K562 (cell line): ENCODE data around the gene PSMB2. TPM values are rescaled to one million over a fixed set of nuclear protein-coding genes. Genes with fewer than 3 reads are reported as not detected.

Experiments
- ATAC-seq: fragments of 200-7000 bp; cut with Tn5 transposase; 3 replicates; pipeline ENCODE4 v1.9.1; 2020; ENCODE audit warnings: moderate library complexity
- BruUV-seq: library from RNA; stranded (reverse); fragments of 400-500 nt; replicated peaks from 2 replicates; lab custom pipeline; 2021; lab: Mats Ljungman, UMichigan
- CTCF ChIA-PET: fragments of 300-600 bp; formaldehyde crosslinking; extraction: SDS; loops from one replicate; lab custom pipeline; 2021; ENCODE audit warnings: low intra/inter-chr PET ratio; lab: Yijun Ruan, JAX
- POLR2A ChIA-PET: fragments of 300-600, 350-650 bp; sonication (Branson Sonifier 250); formaldehyde crosslinking; extraction: SDS; loops from one replicate; lab custom pipeline; 2021; ENCODE audit warnings: antibody characterized with exemption, inconsistent platforms; lab: Yijun Ruan, JAX
- DNase-seq, 4 experiments: peaks; one replicate each; pipeline versions ENCODE4 v3.0.0 to v3.0.0-alpha.2; 2011 to 2018; ENCODE audit warnings: low spot score in 3 of 4, mixed read lengths in 3 of 4; ENCODE audit errors: extremely low read depth in 1 of 4
- FAIRE-seq: peaks from 2 replicates; lab custom pipeline; 2011; peaks lifted over from hg19 to GRCh38; lab: Jason Lieb, UNC
- H2AFZ ChIP-seq: 2 replicates; pipeline ENCODE4 v1.6.0; 2011; ENCODE audit warnings: low read depth, low read length, control low read depth, inconsistent platforms
- H3K27ac ChIP-seq: fragments of 200-600 bp; 3 replicates; pipeline ENCODE4 v1.8.0; 2011; ENCODE audit warnings: low read depth, mild to moderate bottlenecking, control low read depth, inconsistent platforms, low read length, moderate library complexity, mixed read lengths; ENCODE audit errors: extremely low read depth
- H3K27me3 ChIP-seq, 2 experiments: fragments of 300-600 bp in 1 of 2; 2 replicates in 1 of 2; 3 replicates in 1 of 2; pipeline versions ENCODE4 v1.6.0 to v1.8.0; 2011; ENCODE audit warnings: inconsistent platforms in 2 of 2, low read length in 2 of 2, mild to moderate bottlenecking in 1 of 2, mixed read lengths in 1 of 2, moderate library complexity in 1 of 2; ENCODE audit not compliant: control insufficient read depth in 2 of 2, insufficient read depth in 2 of 2
- H3K36me3 ChIP-seq: fragments of 300-600 bp; 3 replicates; pipeline ENCODE4 v1.8.0; 2011; ENCODE audit warnings: mild to moderate bottlenecking, low read length, inconsistent platforms; ENCODE audit not compliant: control insufficient read depth, insufficient read depth
- H3K4me1 ChIP-seq, 2 experiments: fragments of 200-600 bp in 1 of 2; replicated peaks in 1 of 2; 2 replicates in 1 of 2; 3 replicates in 1 of 2; pipeline versions ENCODE4 v1.5.1 to v1.8.0; 2011; ENCODE audit warnings: inconsistent platforms in 2 of 2, low read length in 2 of 2, mild to moderate bottlenecking in 1 of 2, mixed read lengths in 1 of 2, moderate library complexity in 1 of 2; ENCODE audit not compliant: control insufficient read depth in 2 of 2, insufficient read depth in 2 of 2
- H3K4me2 ChIP-seq: 2 replicates; pipeline ENCODE4 v1.6.1; 2011; ENCODE audit warnings: low read length, control low read depth, inconsistent platforms, mixed read lengths; ENCODE audit not compliant: insufficient read depth
- H3K4me3 ChIP-seq: fragments of 200-600 bp; sonication (generic), shearing (Covaris generic); 2 replicates; pipeline ENCODE4 v1.5.1; 2016; ENCODE audit warnings: control low read depth, inconsistent platforms
- H3K79me2 ChIP-seq: fragments of 200-600 bp; 3 replicates; pipeline ENCODE4 v1.8.0; 2011; ENCODE audit warnings: low read length, inconsistent platforms; ENCODE audit not compliant: control insufficient read depth, insufficient read depth
- H3K9ac ChIP-seq, 2 experiments: 2 replicates each; pipeline versions ENCODE4 v1.6.0 to v1.6.1; 2011; ENCODE audit warnings: low read depth in 2 of 2, low read length in 2 of 2, control low read depth in 1 of 2, inconsistent platforms in 1 of 2, mild to moderate bottlenecking in 1 of 2, mixed read lengths in 1 of 2; ENCODE audit not compliant: insufficient read depth in 1 of 2
- H3K9me1 ChIP-seq: one replicate; pipeline ENCODE4 v1.6.0; 2011; ENCODE audit warnings: inconsistent platforms, mild to moderate bottlenecking, low read length, moderate library complexity; ENCODE audit not compliant: control insufficient read depth, insufficient read depth
- H3K9me3 ChIP-seq: replicated peaks from 2 replicates; pipeline ENCODE4 v1.5.1; 2011; ENCODE audit warnings: low read depth, low read length, inconsistent platforms; ENCODE audit not compliant: control insufficient read depth, insufficient read depth
- H4K20me1 ChIP-seq: replicated peaks from 2 replicates; pipeline ENCODE4 v1.6.1; 2011; ENCODE audit warnings: low read length, inconsistent platforms, mixed read lengths; ENCODE audit not compliant: control insufficient read depth, insufficient read depth
- BCLAF1 ChIP-seq, 2 experiments: fragments of 450-650 bp in 1 of 2; IDR thresholded peaks; 2 replicates each; pipeline ENCODE4 v1.6.1; 2011 to 2017; ENCODE audit warnings: low read depth in 2 of 2, antibody characterized with exemption in 1 of 2, borderline replicate concordance in 1 of 2, low read length in 1 of 2, mild to moderate bottlenecking in 1 of 2, mixed read lengths in 1 of 2; ENCODE audit not compliant: control insufficient read depth in 1 of 2
- DMBX1 ChIP-seq: fragments of 250-450 bp; sonication (Bioruptor Pico); IDR thresholded peaks from 2 replicates; pipeline ENCODE4 v1.8.0; 2022; ENCODE audit warnings: inconsistent platforms, mild to moderate bottlenecking, moderate library complexity, borderline replicate concordance
- FOXP4 ChIP-seq: sonication (generic); formaldehyde crosslinking; IDR thresholded peaks from 2 replicates; pipeline ENCODE4 v1.8.0; 2022; ENCODE audit warnings: mild to moderate bottlenecking, missing genetic modification reagents, borderline replicate concordance
- GMEB1 ChIP-seq: fragments of 250-450 bp; sonication (Bioruptor Pico); IDR thresholded peaks from 2 replicates; pipeline ENCODE4 v1.4.0; 2020; ENCODE audit warnings: mild to moderate bottlenecking
- MAZ ChIP-seq, 2 experiments: fragments of 450-650 bp in 1 of 2; sonication (generic) in 1 of 2; formaldehyde crosslinking; IDR thresholded peaks in 1 of 2; conservative IDR thresholded peaks in 1 of 2; 2 replicates each; pipeline versions ENCODE4 v1.4.0 to v1.5.0; 2020; ENCODE audit warnings: mild to moderate bottlenecking in 1 of 2, missing genetic modification reagents in 1 of 2
- POLR2H ChIP-seq: IDR thresholded peaks from 2 replicates; pipeline ENCODE4 v1.6.1; 2016; ENCODE audit warnings: missing genetic modification characterization, low read depth, mild to moderate bottlenecking, control low read depth, missing compliant biosample characterization, moderate library complexity
- SREBF1 ChIP-seq: fragments of 150-350 bp; IDR thresholded peaks from 2 replicates; pipeline ENCODE4 v1.6.1; 2014; ENCODE audit warnings: antibody characterized with exemption, low read depth, low read length, borderline replicate concordance
- TOE1 ChIP-seq, 2 experiments: fragments of 450-650 bp in 1 of 2; sonication (generic) in 1 of 2; formaldehyde crosslinking in 1 of 2; IDR thresholded peaks; 2 replicates each; pipeline versions ENCODE4 v1.7.1 to v1.8.0; 2016 to 2022; ENCODE audit warnings: borderline replicate concordance in 2 of 2, mild to moderate bottlenecking in 2 of 2, antibody characterized with exemption in 1 of 2, inconsistent platforms in 1 of 2, low read depth in 1 of 2, missing genetic modification reagents in 1 of 2, moderate library complexity in 1 of 2
- ZNF586 ChIP-seq: fragments of 450-650 bp; formaldehyde crosslinking; conservative IDR thresholded peaks from 2 replicates; pipeline ENCODE4 v1.4.0; 2020; ENCODE audit warnings: mild to moderate bottlenecking, moderate library complexity
- ZNF76 ChIP-seq: fragments of 250-450 bp; sonication (Bioruptor Pico); IDR thresholded peaks from 2 replicates; pipeline ENCODE4 v1.4.0; 2020; ENCODE audit warnings: mild to moderate bottlenecking, moderate library complexity, borderline replicate concordance
- WGBS: fragments of 100-300 bp; shearing (Covaris generic); methylation state at CpG from one replicate; pipeline ENCODE4 v1.1.6; 2016; ENCODE audit warnings: low coverage, mixed read lengths; ENCODE audit not compliant: insufficient coverage; ENCODE audit errors: missing lambda C conversion rate; 5-methylcytosine and 5-hydroxymethylcytosine counted together
- in situ Hi-C: fragments of 300-500 bp; cut with MboI; formaldehyde crosslinking; loops from 4 replicates; pipeline ENCODE4 v1.15.0; 2018; ENCODE audit warnings: inconsistent platforms, mixed read lengths
- intact Hi-C: fragments of 100-400 bp; cut with micrococcal nuclease; formaldehyde crosslinking; loops from 2 replicates; pipeline ENCODE4 v1.14.2; 2022
- polyA plus RNA-seq, 8 experiments: library from polyadenylated mRNA; depleted of rRNA in 4 of 8; stranded (reverse) in 5 of 8; unstranded in 3 of 8; fragments of >200 nt; fragmentation: Nextera tagmentation in 2 of 8; fragmentation: Illumina TruSeq in 1 of 8; extraction: Ambion mirVana in 2 of 8; extraction: Trizol in 1 of 8; gene quantifications; 2 replicates each; pipeline versions ENCODE4 v1.2.1 to v1.2.3, GENCODE V29; 2011 to 2014; ENCODE audit warnings: inconsistent platforms in 1 of 8, missing spikeins in 1 of 8
- total RNA-seq, 7 experiments: library from RNA; depleted of rRNA in 6 of 7; stranded (reverse); fragments of >200 nt in 6 of 7; fragmentation: Illumina TruSeq in 2 of 7; extraction: Trizol in 2 of 7; gene quantifications; 2 replicates each; pipeline versions ENCODE4 v1.2.1 to v1.2.3, GENCODE V29; 2011 to 2021; ENCODE audit warnings: low replicate concordance in 1 of 7

The PSMB2 gene
- total and polyA plus RNA-seq, 9 of the 15 experiments (the other 6 are each of a cell fraction or from before 2014, with no cell fraction given), result 71.7 to 543 (median 165) TPM

GRCh38 chr1:35568975-35569395, 72.3 kb downstream of the PSMB2 start:
- H3K4me3 ChIP-seq, result no peak overlapping the region
- ATAC-seq, result peak; percentile 86
- no peak overlapping the region for H2AFZ ChIP-seq
- ChIA-PET CTCF (interaction anchor here (0.6 to 3.6 kb wide), 5 partner anchors 146 to 208 kb away, joined by 3 to 47 read pairs (median 11); no protein-coding TSS in a partner anchor), POLR2A (interaction anchor here (0.6 to 1.8 kb wide), 13 partner anchors 9 to 668 kb away, joined by 3 to 16 read pairs (median 3); partner anchors contain the start of genes C1orf216, KIAA0319L and NCDN)
- H3K79me2 ChIP-seq, result no peaks in the 10 kb centered on the region
- H3K9me1 ChIP-seq, result no peaks in the 10 kb centered on the region
- H3K4me2 ChIP-seq, result no peak overlapping the region
- peak; percentile 79 to 84 (median 84) for DNase-seq
- no TSS peak for BruUV-seq
- H3K36me3 ChIP-seq, result peaks cover 18% of the 10 kb centered on the region; the same call in 1 of the 3 replicates
- no peak overlapping the region for H3K9ac ChIP-seq
- peaks cover 3 to 18% of the 10 kb centered on the region in 2 experiments; a peak in 2 of 5 replicates for H3K4me1 ChIP-seq
- FAIRE-seq, result peak; percentile 98
- no peak overlapping the region for H3K27ac ChIP-seq
- no peaks in the 10 kb centered on the region for H3K9me3 ChIP-seq
- in situ Hi-C loops, result loop anchor here (5.0 to 10.0 kb wide), 3 partner anchors 153 to 364 kb away; no protein-coding TSS in a partner anchor
- 24% methylated on average over 4 of the region's 4 CpGs for WGBS
- H3K27me3 ChIP-seq, result peaks cover 3 to 18% of the 10 kb centered on the region in 2 experiments; a peak in 4 of 5 replicates
- intact Hi-C loops, result loop anchor here (1.0 kb wide), 3 partner anchors 146 to 205 kb away; no protein-coding TSS in a partner anchor
- peaks cover 21% of the 10 kb centered on the region; the same call in 1 of the 2 replicates for H4K20me1 ChIP-seq
- 0 out of 4 replicates have a peak, but pooled peaks of 1 of the 2 experiments have one; percentile 31 for TF ChIP-seq MAZ (CRISPR knock-in tag; conservative IDR thresholded peaks at IDR 0.05 in 1 of 2, IDR thresholded peaks at IDR 0.05 in 1 of 2)
- no peak for TF ChIP-seq DMBX1 (CRISPR knock-in tag)
- TF ChIP-seq ZNF586 (CRISPR knock-in tag), result no peak
- TF ChIP-seq SREBF1, result no peak
- TF ChIP-seq TOE1 (IDR thresholded peaks at IDR 0.05; ENCODE audit: borderline replicate concordance), result no peak
- TF ChIP-seq TOE1 (CRISPR knock-in tag; IDR thresholded peaks at IDR 0.05; ENCODE audit: borderline replicate concordance, low read depth), result no peak
- TF ChIP-seq BCLAF1 (IDR thresholded peaks at IDR 0.05; ENCODE audit: borderline replicate concordance in 1 of 2, control insufficient read depth in 1 of 2, low read depth in 2 of 2, low read length in 1 of 2), result no peak
- TF ChIP-seq ZNF76, result no peak
- no peak for TF ChIP-seq GMEB1 (CRISPR knock-in tag)
- no peak for TF ChIP-seq POLR2H
- no peak for TF ChIP-seq FOXP4 (CRISPR knock-in tag)
